Neural cell (in vitro differentiated cells): ENCODE measurements around the gene TNRC6C. TPM values are rescaled to one million over a fixed set of nuclear protein-coding genes. Genes with fewer than 3 reads are reported as not detected.

Experiments
- H2AFZ ChIP-seq: fragments of 200-600, 300-800 bp; sonication (generic), shearing (Covaris generic); 2 replicates; pipeline ENCODE4 v1.6.0; 2014; ENCODE audit warnings: low read depth, mild to moderate bottlenecking, antibody characterized with exemption, low read length, moderate library complexity
- H3F3A ChIP-seq: fragments of 200-600 bp; shearing (Covaris generic); 2 replicates; pipeline ENCODE4 v1.6.1; 2016; ENCODE audit warnings: mild to moderate bottlenecking, moderate library complexity, mixed read lengths, antibody characterized with exemption, low read length; ENCODE audit not compliant: insufficient read depth, poor library complexity, severe bottlenecking
- H3K27ac ChIP-seq: fragments of 200-600, 300-800 bp; sonication (generic), shearing (Covaris generic); 2 replicates; pipeline ENCODE4 v1.5.1; 2014; ENCODE audit warnings: mild to moderate bottlenecking, low read length, moderate library complexity
- H3K27me3 ChIP-seq: fragments of 300-800, 200-600 bp; sonication (generic), shearing (Covaris generic); 2 replicates; pipeline ENCODE4 v1.6.0; 2014; ENCODE audit warnings: mild to moderate bottlenecking, low read depth, low read length, moderate library complexity; ENCODE audit not compliant: insufficient read depth
- H3K36me3 ChIP-seq: fragments of 300-800, 200-600 bp; sonication (generic), shearing (Covaris generic); 2 replicates; pipeline ENCODE4 v1.5.1; 2014; ENCODE audit warnings: mild to moderate bottlenecking, antibody characterized with exemption, low read length, moderate library complexity; ENCODE audit not compliant: insufficient read depth
- H3K4me2 ChIP-seq: fragments of 300-800, 200-600 bp; sonication (generic), shearing (Covaris generic); 2 replicates; pipeline ENCODE4 v1.6.0; 2014; ENCODE audit warnings: mild to moderate bottlenecking, low read length
- H3K4me3 ChIP-seq: fragments of 300-800, 200-600 bp; sonication (generic), shearing (Covaris generic); 2 replicates; pipeline ENCODE4 v1.5.1; 2014; ENCODE audit warnings: mild to moderate bottlenecking, low read length, moderate library complexity
- H3K79me2 ChIP-seq: fragments of 200-600 bp; shearing (Covaris generic); replicated peaks from 2 replicates; pipeline ENCODE4 v1.6.0; 2014; ENCODE audit warnings: mild to moderate bottlenecking, low read length, moderate library complexity; ENCODE audit not compliant: insufficient read depth
- H3K9ac ChIP-seq: fragments of 300-800, 200-600 bp; sonication (generic), shearing (Covaris generic); 2 replicates; pipeline ENCODE4 v1.6.1; 2016; ENCODE audit warnings: mild to moderate bottlenecking, low read length, mixed read lengths
- H3K9me2 ChIP-seq: fragments of 200-600 bp; shearing (Covaris generic); 2 replicates; pipeline ENCODE4 v1.6.1; 2016; ENCODE audit warnings: mild to moderate bottlenecking, low read length, mixed read lengths; ENCODE audit not compliant: insufficient read depth
- H3K9me3 ChIP-seq: fragments of 200-600, 300-800 bp; sonication (generic), shearing (Covaris generic); 2 replicates; pipeline ENCODE4 v1.6.1; 2016; ENCODE audit warnings: mild to moderate bottlenecking, mixed run types, low read length, moderate library complexity, mixed read lengths
- H4K20me1 ChIP-seq: fragments of 200-600 bp; shearing (Covaris generic); 2 replicates; pipeline ENCODE4 v1.6.1; 2016; ENCODE audit warnings: mild to moderate bottlenecking, mixed run types; ENCODE audit not compliant: insufficient read depth
- EP300 ChIP-seq: fragments of 450-650 bp; conservative IDR thresholded peaks from 2 replicates; pipeline ENCODE4 v1.6.1; 2014; ENCODE audit warnings: antibody characterized with exemption, mild to moderate bottlenecking, moderate library complexity; ENCODE audit not compliant: poor library complexity, severe bottlenecking
- EZH2 ChIP-seq: fragments of 200-600, 300-800 bp; shearing (Covaris generic), sonication (generic); IDR thresholded peaks from 2 replicates; pipeline ENCODE4 v1.6.1; 2014; ENCODE audit warnings: antibody characterized with exemption, low read length, borderline replicate concordance, mild to moderate bottlenecking; ENCODE audit not compliant: insufficient read depth, poor library complexity, severe bottlenecking
- MXI1 ChIP-seq: fragments of 450-650 bp; conservative IDR thresholded peaks from 2 replicates; pipeline ENCODE4 v1.6.1; 2014; ENCODE audit warnings: antibody characterized with exemption, mild to moderate bottlenecking; ENCODE audit not compliant: poor library complexity, severe bottlenecking
- POLR2AphosphoS5 ChIP-seq: IDR thresholded peaks from 2 replicates; pipeline ENCODE4 v1.6.1; 2012
- RAD21 ChIP-seq: fragments of 450-650 bp; conservative IDR thresholded peaks from 2 replicates; pipeline ENCODE4 v1.6.1; 2014; ENCODE audit warnings: antibody characterized with exemption, mild to moderate bottlenecking, moderate library complexity
- REST ChIP-seq: IDR thresholded peaks from 2 replicates; pipeline ENCODE4 v1.6.1; 2012; ENCODE audit warnings: borderline replicate concordance
- SMC3 ChIP-seq: fragments of 450-650 bp; conservative IDR thresholded peaks from 2 replicates; pipeline ENCODE4 v1.6.1; 2014; ENCODE audit warnings: antibody characterized with exemption, mild to moderate bottlenecking, moderate library complexity; ENCODE audit not compliant: poor library complexity
- TAF1 ChIP-seq: IDR thresholded peaks from 2 replicates; pipeline ENCODE4 v1.6.1; 2012; ENCODE audit warnings: low read depth
- polyA plus RNA-seq: library from polyadenylated mRNA; depleted of rRNA; stranded (reverse); fragments of >200 nt; gene quantifications from 2 replicates; pipeline ENCODE4 v1.2.3, GENCODE V29; 2014
- TF ChIP-seq, protein P1 (sequence below): fragments of 450-650 bp; IDR thresholded peaks from 2 replicates; pipeline ENCODE4 v1.5.1; 2014; ENCODE audit warnings: antibody characterized with exemption, mild to moderate bottlenecking, moderate library complexity; ENCODE audit not compliant: poor library complexity, severe bottlenecking

The TNRC6C gene
- polyA plus RNA-seq, 1 donor from 2014 or later, result 15.4 TPM

GRCh38 chr17:78053777-78054468, 95.4 kb downstream of the TNRC6C start:
- Histone ChIP-seq H3F3A (no peaks in the 10 kb centered on the region), H3K36me3 (peaks cover 19% of the 10 kb centered on the region), H3K4me3 (no peak overlapping the region), H3K27me3 (no peaks in the 10 kb centered on the region), H3K79me2 (peaks cover 19% of the 10 kb centered on the region), H4K20me1 (peaks cover 73% of the 10 kb centered on the region), H2AFZ (no peak overlapping the region), H3K27ac (no peak overlapping the region), H3K9me2 (no peaks in the 10 kb centered on the region), H3K4me2 (no peak overlapping the region), H3K9me3 (no peaks in the 10 kb centered on the region), H3K9ac (no peak overlapping the region)
- no peak for TF ChIP-seq EZH2
- no peak for TF ChIP-seq POLR2AphosphoS5
- no peak for TF ChIP-seq SMC3
- no peak for TF ChIP-seq MXI1
- TF ChIP-seq TAF1, result no peak
- TF ChIP-seq REST, result no peak
- TF ChIP-seq EP300, result no peak
- TF ChIP-seq, protein P1, sequence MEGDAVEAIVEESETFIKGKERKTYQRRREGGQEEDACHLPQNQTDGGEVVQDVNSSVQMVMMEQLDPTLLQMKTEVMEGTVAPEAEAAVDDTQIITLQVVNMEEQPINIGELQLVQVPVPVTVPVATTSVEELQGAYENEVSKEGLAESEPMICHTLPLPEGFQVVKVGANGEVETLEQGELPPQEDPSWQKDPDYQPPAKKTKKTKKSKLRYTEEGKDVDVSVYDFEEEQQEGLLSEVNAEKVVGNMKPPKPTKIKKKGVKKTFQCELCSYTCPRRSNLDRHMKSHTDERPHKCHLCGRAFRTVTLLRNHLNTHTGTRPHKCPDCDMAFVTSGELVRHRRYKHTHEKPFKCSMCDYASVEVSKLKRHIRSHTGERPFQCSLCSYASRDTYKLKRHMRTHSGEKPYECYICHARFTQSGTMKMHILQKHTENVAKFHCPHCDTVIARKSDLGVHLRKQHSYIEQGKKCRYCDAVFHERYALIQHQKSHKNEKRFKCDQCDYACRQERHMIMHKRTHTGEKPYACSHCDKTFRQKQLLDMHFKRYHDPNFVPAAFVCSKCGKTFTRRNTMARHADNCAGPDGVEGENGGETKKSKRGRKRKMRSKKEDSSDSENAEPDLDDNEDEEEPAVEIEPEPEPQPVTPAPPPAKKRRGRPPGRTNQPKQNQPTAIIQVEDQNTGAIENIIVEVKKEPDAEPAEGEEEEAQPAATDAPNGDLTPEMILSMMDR, result no peak
- no peak for TF ChIP-seq RAD21

DNA sequence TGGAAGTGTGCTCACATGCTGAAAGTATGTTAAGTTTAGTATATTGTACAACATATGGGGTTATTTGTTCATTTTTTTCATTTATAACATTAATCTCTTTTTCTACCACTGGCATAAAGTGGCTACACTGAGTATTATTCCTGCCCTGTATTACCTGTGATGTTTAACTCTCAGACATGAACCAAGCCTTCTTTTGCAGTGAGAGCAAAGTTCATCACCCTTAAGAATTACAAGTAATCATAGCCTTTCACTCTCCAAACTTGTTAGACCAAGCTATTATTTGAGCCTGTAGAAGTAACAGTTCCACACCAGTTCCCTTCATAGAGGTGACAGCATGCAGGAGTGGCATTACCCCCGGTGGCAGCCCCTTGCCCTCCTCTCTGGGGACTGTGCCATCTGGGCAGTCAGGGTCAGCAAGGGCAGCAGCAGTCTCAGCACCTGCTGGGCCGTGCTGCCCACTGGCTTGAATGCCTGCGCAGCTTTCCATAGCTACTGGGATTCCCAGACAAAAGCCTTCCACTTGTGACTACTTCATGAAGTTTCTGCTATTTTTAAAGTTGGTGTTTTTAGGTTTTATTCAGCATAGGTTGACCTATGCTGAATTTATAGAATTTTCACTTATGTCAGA, 98.7 kb downstream of the TNRC6C start:
- Histone ChIP-seq H3K27me3 (no peaks in the 10 kb centered on the region), H4K20me1 (peaks cover 70% of the 10 kb centered on the region), H3K9me2 (no peaks in the 10 kb centered on the region), H3F3A (no peaks in the 10 kb centered on the region), H3K4me2 (peak overlapping the region; percentile 3), H3K9me3 (no peaks in the 10 kb centered on the region), H3K79me2 (peaks cover 30% of the 10 kb centered on the region), H3K36me3 (peaks cover 6% of the 10 kb centered on the region), H3K4me3 (peak overlapping the region; percentile 42), H3K27ac (no peak overlapping the region), H2AFZ (no peak overlapping the region), H3K9ac (no peak overlapping the region)
- TF ChIP-seq POLR2AphosphoS5, result no peak
- TF ChIP-seq MXI1, result no peak
